Right renal pelvis (tissue), 4 donors: ENCODE measurements around the gene SNAP47. TPM values are rescaled to one million over a fixed set of nuclear protein-coding genes. Genes with fewer than 3 reads are reported as not detected.

ENCODE experiments used
- DNase-seq, 4 donors: peaks; one replicate each; pipeline ENCODE4 v3.0.0-alpha.2; 2013; ENCODE audit warnings: low read depth in 4 of 4, low spot score in 3 of 4, missing footprints in 1 of 4
- polyA plus RNA-seq, 4 donors: library from polyadenylated mRNA; unstranded; fragments of 120-200 nt; gene quantifications; one replicate each; pipeline ENCODE4 v1.2.1, GENCODE V29; 2013; ENCODE audit not compliant: insufficient read length in 4 of 4

Gene SNAP47
- polyA plus RNA-seq, 4 donors: 39.8 to 47.7 (median 42.9) TPM

- no peak for DNase-seq
These were observed 58.9 kb downstream of the SNAP47 start for GRCh38 chr1:227793948-227794816.

- DNase-seq: no peak
These were observed 59.6 kb downstream of the SNAP47 start for GRCh38 chr1:227794817-227795192.

- no peak for DNase-seq
These were observed 60.5 kb downstream of the SNAP47 start for GRCh38 chr1:227795732-227796131.

GRCh38 chr1:227796359-227796915, 61.2 kb downstream of the SNAP47 start:
- DNase-seq: no peak

- no peak for DNase-seq
These were observed 61.9 kb downstream of the SNAP47 start for GRCh38 chr1:227797144-227797543.

- no peak for DNase-seq
These were observed 62.4 kb downstream of the SNAP47 start for GRCh38 chr1:227797625-227798024.

- no peak for DNase-seq
These were observed 63.0 kb downstream of the SNAP47 start for GRCh38 chr1:227798078-227798802.

- DNase-seq: no peak
These were observed 64.5 kb downstream of the SNAP47 start for GRCh38 chr1:227799756-227800155.

GRCh38 chr1:227803933-227804332, 68.7 kb downstream of the SNAP47 start:
- DNase-seq: no peak

GRCh38 chr1:227805606-227806197, 70.5 kb downstream of the SNAP47 start:
- DNase-seq: no peak

- DNase-seq: no peak
These were observed 73.3 kb downstream of the SNAP47 start for GRCh38 chr1:227808566-227808965.

GRCh38 chr1:227809026-227809425, 73.8 kb downstream of the SNAP47 start:
- DNase-seq: no peak

- DNase-seq: no peak
These were observed 78.7 kb downstream of the SNAP47 start for GRCh38 chr1:227813962-227814361.

GRCh38 chr1:227815468-227816409, 80.5 kb downstream of the SNAP47 start, which contains the start of gene PRSS38:
PRSS38 (plus strand) TSS chr1:227815675; CDS start chr1:227815717, 42 bp downstream.
- no peak for DNase-seq

- no peak for DNase-seq
These were observed 81.7 kb downstream of the SNAP47 start for GRCh38 chr1:227816750-227817446.

GRCh38 chr1:227823537-227823936, 88.3 kb downstream of the SNAP47 start:
- DNase-seq: no peak

- DNase-seq: no peak
These were observed 89.0 kb downstream of the SNAP47 start for GRCh38 chr1:227824204-227824603.

- no peak for DNase-seq
These were observed 93.6 kb downstream of the SNAP47 start for GRCh38 chr1:227828786-227829185.
